ENCODE data around the gene CREB3L2.

CREB3L2 gene

DNA sequence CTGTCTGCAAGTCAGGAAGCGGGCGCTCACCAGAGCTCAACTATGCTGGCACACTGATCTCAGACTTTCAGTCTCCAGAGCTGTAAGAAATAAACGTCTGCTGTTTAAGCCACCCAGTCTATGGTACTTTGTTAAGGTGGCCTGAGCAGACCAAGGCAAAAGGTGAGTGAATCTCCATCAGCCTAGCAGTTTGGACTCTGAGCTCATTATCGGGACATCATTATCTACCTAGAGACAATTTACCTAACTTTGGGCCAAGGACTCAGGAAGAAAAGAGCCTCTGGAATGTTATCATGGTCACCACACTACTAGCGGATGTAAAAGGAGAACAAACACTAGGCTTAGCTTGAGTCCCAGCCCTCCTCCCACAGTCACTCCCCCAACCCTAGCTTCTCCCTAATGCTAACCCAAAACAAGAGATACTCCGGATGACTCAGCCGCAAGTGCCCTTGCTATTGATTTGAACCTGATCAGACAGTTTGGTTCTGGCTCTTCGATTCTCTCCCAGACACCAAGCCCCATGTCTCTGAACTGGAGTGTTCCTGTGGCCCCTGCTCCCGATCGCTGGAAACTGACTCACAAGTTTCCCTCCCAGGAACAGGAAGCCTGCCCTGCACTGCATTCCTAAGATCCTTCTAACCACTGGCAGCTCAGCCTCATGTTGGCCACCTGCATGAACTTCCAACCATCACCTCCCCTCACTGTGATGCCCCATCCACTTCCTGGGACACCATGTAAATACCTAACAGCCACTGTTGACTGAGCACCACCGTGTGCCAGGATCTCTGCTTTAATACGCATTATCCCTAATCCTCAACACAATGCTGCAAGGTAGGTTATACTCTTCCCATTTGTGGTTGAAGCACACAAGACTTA is 34.5 kb downstream of the CREB3L2 start:
- no peak for DNase-seq

- DNase-seq: no peak
Observed at GRCh38 chr7:137966641-137967142, 35.2 kb downstream of the CREB3L2 start.

- no peak for DNase-seq
Observed at GRCh38 chr7:137965942-137966640, 35.8 kb downstream of the CREB3L2 start.

DNA sequence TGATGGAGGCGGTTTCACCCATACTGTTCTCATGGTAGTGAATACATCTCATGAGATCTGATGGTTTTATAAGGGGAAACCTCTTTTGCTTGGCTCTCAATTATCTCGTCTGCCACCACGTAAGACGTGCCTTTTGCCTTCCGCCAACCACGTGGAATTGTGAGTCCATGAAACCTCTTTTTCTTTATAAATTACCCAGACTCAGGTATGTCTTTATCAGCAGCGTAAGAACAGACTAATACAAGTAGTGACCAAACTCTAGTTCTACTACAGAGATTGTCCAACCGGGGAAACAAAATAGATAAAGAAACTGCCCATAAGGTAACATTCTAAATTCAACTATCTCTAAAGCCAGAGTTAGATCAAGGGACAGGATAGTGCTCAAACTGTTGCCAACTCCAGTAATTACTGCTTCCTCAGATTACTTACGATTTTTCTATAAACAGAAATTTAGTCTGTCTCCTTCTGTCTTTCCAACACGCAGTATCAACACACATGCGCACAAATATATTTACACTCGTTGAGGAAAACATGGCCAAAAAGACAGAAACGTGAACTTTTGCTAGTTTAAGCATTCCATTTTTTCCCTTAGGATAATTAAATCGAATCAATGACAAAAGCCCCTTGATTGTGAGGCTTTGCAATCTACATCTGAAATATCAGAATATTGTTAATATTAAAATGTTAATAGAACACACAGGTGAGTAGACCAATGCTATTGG is 36.9 kb downstream of the CREB3L2 start:
- DNase-seq: no peak

- no peak for DNase-seq
Observed at GRCh38 chr7:137962875-137963507, 38.9 kb downstream of the CREB3L2 start.

DNA sequence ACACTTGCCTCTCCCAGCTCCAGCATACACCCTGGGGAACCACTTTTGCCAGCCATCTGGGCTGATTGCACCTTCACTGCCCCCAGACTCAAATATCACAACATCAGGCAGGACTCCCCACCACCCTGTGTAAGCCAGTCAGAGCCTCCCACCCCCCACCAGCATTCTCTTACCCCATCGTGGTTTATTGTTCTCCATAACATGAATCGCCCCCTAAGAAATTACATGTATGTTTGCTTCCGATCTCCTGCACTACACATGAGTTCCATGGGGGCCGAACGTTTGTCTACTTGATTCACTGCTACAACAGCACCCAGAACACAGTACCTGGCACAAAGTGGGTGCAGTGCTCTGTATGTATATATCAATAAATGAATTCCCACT is 39.4 kb downstream of the CREB3L2 start:
- no peak for DNase-seq

DNA sequence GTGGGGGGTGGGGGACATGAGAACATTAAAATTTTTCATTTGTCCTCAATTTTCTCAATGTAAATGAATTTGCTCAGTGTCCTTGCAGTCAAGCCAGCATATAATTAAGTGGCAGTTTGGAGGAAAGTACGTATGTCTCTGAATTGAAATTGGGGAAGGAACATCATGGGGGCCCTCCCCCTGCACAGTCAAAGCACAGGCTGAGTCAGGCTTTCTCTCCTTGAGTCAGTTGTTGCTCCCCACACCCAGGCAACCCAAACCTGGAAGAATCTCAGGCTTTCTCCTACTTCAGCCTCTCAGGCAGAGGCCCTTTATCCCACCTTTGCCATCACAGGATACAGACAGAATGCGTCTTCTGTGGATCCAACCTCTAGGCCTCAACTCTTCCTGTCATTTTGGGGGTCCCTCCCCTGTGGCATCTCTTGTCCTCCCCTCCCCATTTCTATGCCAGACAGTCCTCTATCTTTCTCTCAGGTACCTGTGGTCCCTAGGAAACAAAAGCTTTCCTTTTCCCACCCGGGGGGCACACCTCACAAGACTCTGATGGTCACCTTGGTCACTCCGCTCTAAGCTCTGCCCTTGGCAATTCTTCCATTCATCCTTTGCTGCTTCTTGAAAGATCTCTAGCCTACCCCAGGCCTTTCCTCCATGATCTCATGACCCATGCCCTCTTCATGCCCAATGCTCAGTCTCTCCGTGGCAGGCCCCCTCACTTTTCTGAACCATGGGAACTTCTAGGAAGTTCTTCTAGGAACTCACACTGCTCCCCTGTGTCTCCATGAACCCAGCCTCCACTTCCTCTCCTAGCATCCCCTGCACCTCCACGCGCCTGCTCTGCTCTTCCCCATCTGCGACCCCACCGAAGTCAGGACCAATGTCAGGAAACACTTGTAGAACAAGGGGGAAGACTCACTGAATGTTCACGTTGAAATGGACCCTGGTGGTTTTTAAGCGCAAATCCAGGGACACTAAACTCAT is 40.4 kb downstream of the CREB3L2 start:
- no peak for DNase-seq

DNA sequence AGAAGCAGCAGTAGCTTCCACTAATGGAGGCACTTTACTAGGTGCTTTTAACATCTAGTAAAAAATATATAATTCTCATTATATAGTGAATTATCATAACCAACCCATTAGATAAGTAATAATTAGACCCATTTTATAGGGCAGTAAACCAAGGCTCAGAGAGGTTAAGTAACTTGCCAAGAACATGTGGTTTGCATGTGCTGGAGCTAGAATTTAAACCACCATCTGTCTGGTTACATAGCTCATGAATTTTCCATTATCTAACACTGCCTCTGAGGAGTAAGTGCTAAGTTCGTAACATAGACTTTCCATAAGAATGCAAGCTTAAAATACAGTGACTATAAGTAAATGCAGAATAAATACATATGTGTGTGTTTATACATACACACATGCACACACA is 41.9 kb downstream of the CREB3L2 start:
- DNase-seq: no peak

DNA sequence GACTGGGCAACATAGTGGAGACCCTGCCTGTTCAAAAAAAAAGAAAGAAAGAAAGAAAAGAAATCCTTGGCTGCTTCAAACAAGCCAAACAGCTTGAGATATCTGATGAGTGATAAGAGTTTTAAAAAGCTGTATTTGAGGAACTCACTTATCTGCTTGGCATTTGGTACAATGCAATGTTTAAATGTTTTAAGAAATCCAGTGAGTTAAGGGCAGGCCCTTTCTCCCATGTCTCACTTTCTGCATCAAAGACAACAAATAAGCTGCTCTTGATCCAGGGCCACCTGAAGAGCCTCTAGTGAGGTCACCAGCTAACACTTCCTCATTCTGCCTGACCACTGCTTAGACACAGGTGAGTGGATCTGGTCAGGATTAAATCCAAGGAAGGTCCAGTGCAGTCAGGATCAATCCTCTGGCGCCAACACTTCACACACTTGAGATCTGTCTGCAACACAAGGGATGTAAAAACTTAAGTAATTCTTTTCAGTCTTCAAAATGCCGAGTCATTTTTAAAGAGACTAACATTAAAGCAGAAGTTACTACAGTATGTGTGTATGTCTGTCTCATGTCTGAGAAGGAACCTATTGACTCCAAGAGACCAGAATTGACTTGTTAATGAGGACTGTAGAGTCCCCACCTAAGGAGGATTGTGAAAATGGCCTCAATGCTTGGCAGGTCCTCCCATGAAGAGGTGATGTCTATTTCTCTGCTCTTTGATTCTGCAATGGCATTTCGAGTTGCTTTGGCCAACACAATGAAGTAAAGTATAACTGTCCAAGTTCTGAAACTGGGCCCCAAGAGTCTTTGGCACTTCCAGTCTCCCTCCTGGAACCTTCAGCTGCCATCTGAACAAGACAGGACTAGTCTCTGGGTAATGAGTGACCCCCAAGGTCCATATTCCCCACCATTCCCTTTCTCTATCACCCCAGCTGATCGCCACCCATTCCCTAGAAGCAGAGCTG is 43.1 kb downstream of the CREB3L2 start:
- no peak for DNase-seq

GRCh38 chr7:137957887-137958286 is 44.0 kb downstream of the CREB3L2 start:
- DNase-seq: no peak

GRCh38 chr7:137956591-137956990 is 45.3 kb downstream of the CREB3L2 start:
- DNase-seq: no peak

DNA sequence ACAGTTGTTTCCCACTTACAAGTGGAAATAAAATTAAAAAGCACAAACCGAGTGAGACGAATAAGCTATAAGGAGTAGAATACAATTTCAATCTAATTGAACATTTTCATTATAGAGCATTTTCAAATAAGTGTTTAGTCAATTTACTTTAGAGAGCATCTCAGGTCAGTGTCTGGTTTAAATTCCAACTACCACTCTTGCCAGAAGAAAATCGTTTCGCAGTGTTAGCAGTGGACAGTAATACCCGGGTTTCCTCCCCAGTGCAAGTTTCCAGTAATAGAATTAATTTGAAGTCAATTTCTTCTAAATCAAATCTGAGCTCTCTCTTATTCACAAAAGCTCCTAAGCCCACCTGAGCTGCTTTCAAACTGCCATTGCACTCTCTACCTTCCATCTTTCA is 45.7 kb downstream of the CREB3L2 start:
- DNase-seq: no peak

DNA sequence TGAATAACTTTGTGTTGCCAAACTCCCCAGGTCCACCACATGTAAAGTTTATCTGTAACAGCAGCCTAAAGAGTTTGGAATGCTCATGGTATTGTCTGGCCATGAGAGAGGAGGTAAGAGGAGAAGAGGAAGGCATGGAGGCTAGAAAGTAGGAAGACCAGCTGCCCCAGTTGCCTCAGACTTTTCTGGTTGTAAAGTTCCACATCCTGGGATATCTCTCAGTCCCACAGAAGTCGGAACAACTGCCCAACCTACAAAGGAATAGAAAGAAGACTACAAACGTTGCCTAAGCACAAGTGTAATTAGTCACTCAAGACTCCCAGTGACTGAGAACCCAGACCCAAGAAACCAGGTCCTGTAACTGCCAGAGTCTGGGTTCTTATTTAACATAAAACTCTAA is 47.3 kb downstream of the CREB3L2 start:
- DNase-seq: no peak

DNA sequence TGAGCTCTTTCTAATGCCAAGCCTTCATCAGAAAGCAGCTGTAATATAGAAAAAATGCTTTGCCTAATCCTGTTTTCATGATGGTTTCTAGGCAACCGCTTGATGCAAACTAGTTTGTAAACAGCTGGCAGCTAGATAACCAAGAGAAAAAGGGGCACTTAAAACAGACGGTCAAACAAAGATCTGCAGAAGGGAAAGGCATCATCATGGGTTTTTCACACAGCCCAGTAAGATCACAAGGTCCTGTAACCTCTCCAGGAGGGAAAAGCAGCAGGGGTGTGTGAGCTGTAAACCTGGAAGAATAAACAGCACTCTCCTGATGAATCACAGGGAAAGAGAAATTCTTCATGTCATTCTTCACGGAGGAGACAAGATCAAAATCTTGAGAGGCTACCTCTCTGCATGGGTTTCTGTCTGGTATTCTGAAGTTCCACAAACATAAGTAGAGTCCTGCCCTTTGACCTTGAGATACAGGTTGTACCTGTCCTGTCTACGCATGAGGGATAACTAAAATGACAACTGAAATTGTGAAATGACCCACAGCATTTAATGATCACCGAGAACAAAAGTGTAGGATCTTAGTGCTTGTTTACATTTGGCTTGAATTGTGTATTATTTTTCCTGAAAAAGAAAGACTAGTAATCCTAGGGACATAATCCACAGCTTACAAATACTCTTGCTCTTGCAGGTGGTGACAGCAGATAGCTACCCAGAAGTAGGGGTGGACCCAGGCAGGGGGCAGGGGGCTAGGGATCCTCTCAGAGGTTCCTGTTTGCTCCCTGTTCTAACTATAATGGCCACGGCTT is 48.0 kb downstream of the CREB3L2 start:
- DNase-seq: peak; percentile 52

GRCh38 chr7:137953043-137953664 is 48.7 kb downstream of the CREB3L2 start:
- DNase-seq: no peak

- no peak for DNase-seq
Observed at GRCh38 chr7:137952426-137952805, 49.5 kb downstream of the CREB3L2 start.

GRCh38 chr7:137951700-137952425 is 50.0 kb downstream of the CREB3L2 start:
- DNase-seq: no peak

DNA sequence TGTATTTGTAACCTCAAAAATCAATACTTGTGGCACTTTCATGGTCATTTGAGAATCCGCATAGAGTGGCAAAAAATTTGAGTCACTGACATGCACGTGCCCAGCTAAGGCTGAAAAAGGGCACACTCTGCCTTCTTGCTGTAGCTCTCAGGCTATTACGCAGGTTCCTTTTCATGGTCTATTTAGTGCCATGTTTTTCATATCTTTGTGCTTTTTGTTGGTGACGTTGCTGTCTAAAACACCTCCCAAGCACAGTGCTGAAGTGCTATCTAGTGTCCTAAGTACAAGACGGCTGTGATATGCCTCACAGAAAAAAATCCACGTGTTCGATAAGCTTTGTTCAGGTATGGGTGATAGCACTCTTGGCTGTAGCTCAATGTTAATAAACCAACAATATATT is 50.9 kb downstream of the CREB3L2 start:
- DNase-seq: no peak

DNA sequence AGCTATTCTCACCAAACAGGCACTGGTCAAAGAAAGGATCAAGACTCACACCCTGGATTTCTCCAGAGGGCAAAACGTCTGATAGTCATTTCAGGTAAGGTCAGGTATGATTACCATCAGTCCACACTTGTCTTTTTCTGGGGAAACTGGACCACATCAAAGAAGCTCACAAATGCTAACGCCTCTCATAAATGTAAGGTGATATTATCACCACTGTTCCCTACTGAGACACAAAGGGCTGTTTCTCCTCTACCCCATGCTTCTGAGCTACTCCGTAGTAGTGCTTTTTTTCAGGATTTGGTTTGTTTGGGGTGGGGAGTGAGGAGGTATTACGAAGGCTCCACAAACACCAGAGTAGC is 51.6 kb downstream of the CREB3L2 start:
- no peak for DNase-seq

Data from NCI-H2171 treated with DMSO at 0.1 percent for 48 hours (cell line).